ENCODE measurements around the gene CYP2E1. TPM values are rescaled to one million over a fixed set of nuclear protein-coding genes. Genes with fewer than 3 reads are reported as not detected.

Gene CYP2E1
- total RNA-seq, 1 experiment from 2014 or later: 0.13 TPM

DNA sequence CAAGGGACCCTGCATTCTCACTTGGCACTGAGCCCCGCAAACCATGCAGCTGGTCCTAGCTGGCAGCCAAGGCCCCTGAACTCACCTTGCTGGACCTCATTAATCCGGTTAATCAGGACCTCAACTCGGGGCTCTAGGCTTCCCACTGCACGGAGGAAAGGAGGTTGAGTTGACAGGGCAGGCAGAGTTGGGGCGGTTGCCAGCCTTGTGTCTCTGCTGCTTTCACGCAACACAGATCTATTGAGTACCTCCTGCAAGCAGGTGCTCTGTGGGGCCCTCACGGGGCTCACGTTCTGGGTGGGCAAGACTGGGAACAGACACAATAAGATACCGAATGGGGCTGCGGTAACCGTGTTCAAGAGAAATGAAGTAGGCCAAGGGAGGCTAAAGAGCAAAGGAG lies 32.1 kb downstream of the CYP2E1 start:
- Histone ChIP-seq H4K91ac (ENCODE audit: insufficient read length, low read depth, low read length) (no peak overlapping the region), H2BK15ac (ENCODE audit: low read depth, low read length) (no peak overlapping the region), H3K18ac (ENCODE audit: insufficient read length, low read depth, low read length) (no peak overlapping the region), H3K4me1 (ENCODE audit: insufficient read depth, low read length) (no peaks in the 10 kb centered on the region), H2AK5ac (ENCODE audit: insufficient read length, low read length) (no peak overlapping the region), H2BK120ac (ENCODE audit: low read depth, low read length, poor library complexity, severe bottlenecking) (no peak overlapping the region), H3K56ac (ENCODE audit: insufficient read length, low read depth, low read length) (no peak overlapping the region), H3K4ac (ENCODE audit: low read depth, low read length) (no peak overlapping the region), H3K79me1 (ENCODE audit: insufficient read depth, low read depth, low read length, poor library complexity, severe bottlenecking) (no peaks in the 10 kb centered on the region), H4K20me1 (ENCODE audit: control insufficient read depth, insufficient read depth, insufficient read length) (no peaks in the 10 kb centered on the region), H3K9ac (ENCODE audit: extremely low read depth, insufficient read length, low read length) (no peak overlapping the region), H3K14ac (ENCODE audit: insufficient read depth, low read length) (no peak overlapping the region), H3K23me2 (ENCODE audit: insufficient read length, low read depth, low read length, poor library complexity, severe bottlenecking) (no peaks in the 10 kb centered on the region), H4K8ac (replicated peaks; ENCODE audit: insufficient read length, low read depth, low read length) (no peak overlapping the region), H2BK12ac (ENCODE audit: insufficient read length, low read depth, low read length) (no peak overlapping the region), H4K5ac (ENCODE audit: insufficient read length, low read depth, low read length) (no peak overlapping the region), H2BK20ac (ENCODE audit: low read depth, low read length, poor library complexity, severe bottlenecking) (no peak overlapping the region), H2BK5ac (ENCODE audit: insufficient read length, low read length) (no peak overlapping the region), H3K9me3 (ENCODE audit: control insufficient read depth, low read depth, low read length) (peaks cover 91% of the 10 kb centered on the region), H2AFZ (ENCODE audit: low read length) (no peak overlapping the region), H3K79me2 (ENCODE audit: insufficient read depth, low read length) (no peaks in the 10 kb centered on the region), H3K4me2 (ENCODE audit: insufficient read depth, insufficient read length, low read length) (no peak overlapping the region), H3K27me3 (ENCODE audit: insufficient read depth, low read length) (no peaks in the 10 kb centered on the region), H3T11ph (ENCODE audit: low read length) (no peak overlapping the region), H3K23ac (ENCODE audit: insufficient read length, low read depth, low read length) (no peak overlapping the region), H3K27ac (ENCODE audit: insufficient read length, low read depth, low read length) (no peak overlapping the region)
- Mint-ChIP-seq H3K27ac (no peak overlapping the region), H3K4me1 (no peaks in the 10 kb centered on the region), H3K4me3 (no peak overlapping the region), H3K27me3 (ENCODE audit: low read depth) (no peaks in the 10 kb centered on the region; the same call in 1 of the 2 replicates), H3K9me3 (peaks cover 91 to 94% of the 10 kb centered on the region in 2 experiments), H3K36me3 (ENCODE audit: insufficient read depth in 1 of 3, low read depth in 3 of 3) (peaks cover 7 to 39% (median 13%) of the 10 kb centered on the region in 3 experiments; a peak in 6 of 7 replicates)
- TF ChIP-seq, protein P1, sequence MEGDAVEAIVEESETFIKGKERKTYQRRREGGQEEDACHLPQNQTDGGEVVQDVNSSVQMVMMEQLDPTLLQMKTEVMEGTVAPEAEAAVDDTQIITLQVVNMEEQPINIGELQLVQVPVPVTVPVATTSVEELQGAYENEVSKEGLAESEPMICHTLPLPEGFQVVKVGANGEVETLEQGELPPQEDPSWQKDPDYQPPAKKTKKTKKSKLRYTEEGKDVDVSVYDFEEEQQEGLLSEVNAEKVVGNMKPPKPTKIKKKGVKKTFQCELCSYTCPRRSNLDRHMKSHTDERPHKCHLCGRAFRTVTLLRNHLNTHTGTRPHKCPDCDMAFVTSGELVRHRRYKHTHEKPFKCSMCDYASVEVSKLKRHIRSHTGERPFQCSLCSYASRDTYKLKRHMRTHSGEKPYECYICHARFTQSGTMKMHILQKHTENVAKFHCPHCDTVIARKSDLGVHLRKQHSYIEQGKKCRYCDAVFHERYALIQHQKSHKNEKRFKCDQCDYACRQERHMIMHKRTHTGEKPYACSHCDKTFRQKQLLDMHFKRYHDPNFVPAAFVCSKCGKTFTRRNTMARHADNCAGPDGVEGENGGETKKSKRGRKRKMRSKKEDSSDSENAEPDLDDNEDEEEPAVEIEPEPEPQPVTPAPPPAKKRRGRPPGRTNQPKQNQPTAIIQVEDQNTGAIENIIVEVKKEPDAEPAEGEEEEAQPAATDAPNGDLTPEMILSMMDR (conservative IDR thresholded peaks at IDR 0.05): no peak
- DNase-seq: no peak
- no CpG with 5 or more reads among the region's 11 CpGs for WGBS (ENCODE audit: extremely low coverage, insufficient read length, low lambda C conversion rate)
